NCI-H2227 (cell line): ENCODE results near the gene CTSF.
"Not testable (repeated sequence)": the region's sequence is repeated elsewhere in the genome, so short reads cannot be mapped to it uniquely, and the experiment has no call there.

Experiments
- DNase-seq: peaks from one replicate; lab custom pipeline; 2025; ENCODE audit not compliant: unreplicated experiment; lab: John Stamatoyannopoulos, UW

The CTSF gene

GRCh38 chr11:66559866-66560676 is 8.3 kb downstream of the CTSF start:
- no peak for DNase-seq

GRCh38 chr11:66559142-66559865 is 9.1 kb downstream of the CTSF start:
- no peak for DNase-seq

- no peak for DNase-seq
Measured at GRCh38 chr11:66557733-66558326, 10.6 kb downstream of the CTSF start.

- no peak for DNase-seq
Measured at GRCh38 chr11:66556086-66556485, 12.3 kb downstream of the CTSF start.

GRCh38 chr11:66555416-66555815 is 13.0 kb downstream of the CTSF start:
- DNase-seq = no peak

- no peak for DNase-seq
Measured at GRCh38 chr11:66554602-66555001, 13.8 kb downstream of the CTSF start.

- DNase-seq = no peak
Measured at GRCh38 chr11:66550887-66551286, 17.5 kb downstream of the CTSF start.

- DNase-seq = no peak
Measured at GRCh38 chr11:66549696-66550095, 18.7 kb downstream of the CTSF start.

- DNase-seq = no peak
Measured at GRCh38 chr11:66548774-66549630, 19.4 kb downstream of the CTSF start.

- no peak for DNase-seq
Measured at GRCh38 chr11:66548041-66548440, 20.4 kb downstream of the CTSF start.

GRCh38 chr11:66547662-66548009 is 20.8 kb downstream of the CTSF start:
- DNase-seq = no peak

GRCh38 chr11:66546966-66547661 is 21.3 kb downstream of the CTSF start:
- DNase-seq = no peak

GRCh38 chr11:66546368-66546965 is 21.9 kb downstream of the CTSF start, which contains the start of gene ACTN3:
ACTN3 (plus strand) TSS chr11:66546903; CDS start chr11:66546938, 35 bp downstream.
- no peak for DNase-seq

GRCh38 chr11:66545701-66546367 is 22.6 kb downstream of the CTSF start, which contains the start of gene ZDHHC24:
ZDHHC24 (minus strand) TSS chr11:66546048; CDS start chr11:66546003, 45 bp downstream.
- peak; percentile 98 for DNase-seq

GRCh38 chr11:66544952-66545351 is 23.5 kb downstream of the CTSF start:
- not testable (repeated sequence) for DNase-seq

GRCh38 chr11:66543263-66544107 is 24.9 kb downstream of the CTSF start:
- DNase-seq = peak; percentile 80

- DNase-seq = no peak
Measured at GRCh38 chr11:66542362-66542761, 26.0 kb downstream of the CTSF start.

- no peak for DNase-seq
Measured at GRCh38 chr11:66541892-66542291, 26.5 kb downstream of the CTSF start.
